Neural cell (in vitro differentiated cells): ENCODE measurements around the gene MED26. TPM values are rescaled to one million over a fixed set of nuclear protein-coding genes. Genes with fewer than 3 reads are reported as not detected.

Experiments
- H2AFZ ChIP-seq: fragments of 200-600, 300-800 bp; sonication (generic), shearing (Covaris generic); 2 replicates; pipeline ENCODE4 v1.6.0; 2014; ENCODE audit warnings: low read depth, mild to moderate bottlenecking, antibody characterized with exemption, low read length, moderate library complexity
- H3F3A ChIP-seq: fragments of 200-600 bp; shearing (Covaris generic); 2 replicates; pipeline ENCODE4 v1.6.1; 2016; ENCODE audit warnings: mild to moderate bottlenecking, moderate library complexity, mixed read lengths, antibody characterized with exemption, low read length; ENCODE audit not compliant: insufficient read depth, poor library complexity, severe bottlenecking
- H3K27ac ChIP-seq: fragments of 200-600, 300-800 bp; sonication (generic), shearing (Covaris generic); 2 replicates; pipeline ENCODE4 v1.5.1; 2014; ENCODE audit warnings: mild to moderate bottlenecking, low read length, moderate library complexity
- H3K27me3 ChIP-seq: fragments of 300-800, 200-600 bp; sonication (generic), shearing (Covaris generic); 2 replicates; pipeline ENCODE4 v1.6.0; 2014; ENCODE audit warnings: mild to moderate bottlenecking, low read depth, low read length, moderate library complexity; ENCODE audit not compliant: insufficient read depth
- H3K36me3 ChIP-seq: fragments of 300-800, 200-600 bp; sonication (generic), shearing (Covaris generic); 2 replicates; pipeline ENCODE4 v1.5.1; 2014; ENCODE audit warnings: mild to moderate bottlenecking, antibody characterized with exemption, low read length, moderate library complexity; ENCODE audit not compliant: insufficient read depth
- H3K4me2 ChIP-seq: fragments of 300-800, 200-600 bp; sonication (generic), shearing (Covaris generic); 2 replicates; pipeline ENCODE4 v1.6.0; 2014; ENCODE audit warnings: mild to moderate bottlenecking, low read length
- H3K4me3 ChIP-seq: fragments of 300-800, 200-600 bp; sonication (generic), shearing (Covaris generic); 2 replicates; pipeline ENCODE4 v1.5.1; 2014; ENCODE audit warnings: mild to moderate bottlenecking, low read length, moderate library complexity
- H3K79me2 ChIP-seq: fragments of 200-600 bp; shearing (Covaris generic); replicated peaks from 2 replicates; pipeline ENCODE4 v1.6.0; 2014; ENCODE audit warnings: mild to moderate bottlenecking, low read length, moderate library complexity; ENCODE audit not compliant: insufficient read depth
- H3K9ac ChIP-seq: fragments of 300-800, 200-600 bp; sonication (generic), shearing (Covaris generic); 2 replicates; pipeline ENCODE4 v1.6.1; 2016; ENCODE audit warnings: mild to moderate bottlenecking, low read length, mixed read lengths
- H3K9me2 ChIP-seq: fragments of 200-600 bp; shearing (Covaris generic); 2 replicates; pipeline ENCODE4 v1.6.1; 2016; ENCODE audit warnings: mild to moderate bottlenecking, low read length, mixed read lengths; ENCODE audit not compliant: insufficient read depth
- H3K9me3 ChIP-seq: fragments of 200-600, 300-800 bp; sonication (generic), shearing (Covaris generic); 2 replicates; pipeline ENCODE4 v1.6.1; 2016; ENCODE audit warnings: mild to moderate bottlenecking, mixed run types, low read length, moderate library complexity, mixed read lengths
- H4K20me1 ChIP-seq: fragments of 200-600 bp; shearing (Covaris generic); 2 replicates; pipeline ENCODE4 v1.6.1; 2016; ENCODE audit warnings: mild to moderate bottlenecking, mixed run types; ENCODE audit not compliant: insufficient read depth
- CTCF ChIP-seq: fragments of 450-650 bp; IDR thresholded peaks from 2 replicates; pipeline ENCODE4 v1.5.1; 2014; ENCODE audit warnings: antibody characterized with exemption, mild to moderate bottlenecking, moderate library complexity; ENCODE audit not compliant: poor library complexity, severe bottlenecking
- EP300 ChIP-seq: fragments of 450-650 bp; conservative IDR thresholded peaks from 2 replicates; pipeline ENCODE4 v1.6.1; 2014; ENCODE audit warnings: antibody characterized with exemption, mild to moderate bottlenecking, moderate library complexity; ENCODE audit not compliant: poor library complexity, severe bottlenecking
- EZH2 ChIP-seq: fragments of 200-600, 300-800 bp; shearing (Covaris generic), sonication (generic); IDR thresholded peaks from 2 replicates; pipeline ENCODE4 v1.6.1; 2014; ENCODE audit warnings: antibody characterized with exemption, low read length, borderline replicate concordance, mild to moderate bottlenecking; ENCODE audit not compliant: insufficient read depth, poor library complexity, severe bottlenecking
- MXI1 ChIP-seq: fragments of 450-650 bp; conservative IDR thresholded peaks from 2 replicates; pipeline ENCODE4 v1.6.1; 2014; ENCODE audit warnings: antibody characterized with exemption, mild to moderate bottlenecking; ENCODE audit not compliant: poor library complexity, severe bottlenecking
- POLR2AphosphoS5 ChIP-seq: IDR thresholded peaks from 2 replicates; pipeline ENCODE4 v1.6.1; 2012
- RAD21 ChIP-seq: fragments of 450-650 bp; conservative IDR thresholded peaks from 2 replicates; pipeline ENCODE4 v1.6.1; 2014; ENCODE audit warnings: antibody characterized with exemption, mild to moderate bottlenecking, moderate library complexity
- REST ChIP-seq: IDR thresholded peaks from 2 replicates; pipeline ENCODE4 v1.6.1; 2012; ENCODE audit warnings: borderline replicate concordance
- SMC3 ChIP-seq: fragments of 450-650 bp; conservative IDR thresholded peaks from 2 replicates; pipeline ENCODE4 v1.6.1; 2014; ENCODE audit warnings: antibody characterized with exemption, mild to moderate bottlenecking, moderate library complexity; ENCODE audit not compliant: poor library complexity
- TAF1 ChIP-seq: IDR thresholded peaks from 2 replicates; pipeline ENCODE4 v1.6.1; 2012; ENCODE audit warnings: low read depth
- polyA plus RNA-seq: library from polyadenylated mRNA; depleted of rRNA; stranded (reverse); fragments of >200 nt; gene quantifications from 2 replicates; pipeline ENCODE4 v1.2.3, GENCODE V29; 2014

MED26 gene
- polyA plus RNA-seq, 1 donor from 2014 or later: 4.2 TPM

GRCh38 chr19:16626796-16627192 lies 1.2 kb downstream of the MED26 start:
- no peaks in the 10 kb centered on the region for H3F3A ChIP-seq

GRCh38 chr19:16625163-16625958 lies 2.6 kb downstream of the MED26 start:
- no peak overlapping the region for H3K9ac ChIP-seq
- H4K20me1 ChIP-seq: peaks cover 5% of the 10 kb centered on the region
- H3F3A ChIP-seq: no peaks in the 10 kb centered on the region
- H3K4me2 ChIP-seq: no peak overlapping the region
- no peak overlapping the region for H3K27ac ChIP-seq
- peak overlapping the region; percentile 99 for H3K4me3 ChIP-seq
- no peaks in the 10 kb centered on the region for H3K27me3 ChIP-seq
- H2AFZ ChIP-seq: no peak overlapping the region
- peaks cover 59% of the 10 kb centered on the region for H3K79me2 ChIP-seq
- TF ChIP-seq EZH2 (no peak), RAD21 (no peak), REST (no peak), MXI1 (no peak), POLR2AphosphoS5 (no peak), EP300 (no peak), TAF1 (no peak), CTCF (no peak), SMC3 (no peak)
- no peaks in the 10 kb centered on the region for H3K36me3 ChIP-seq
- H3K9me3 ChIP-seq: no peaks in the 10 kb centered on the region
- H3K9me2 ChIP-seq: no peaks in the 10 kb centered on the region

More at GRCh38 chr19:16626796-16627192, 1.2 kb downstream of the MED26 start:
- Histone ChIP-seq H4K20me1 (peaks cover 5% of the 10 kb centered on the region), H3K79me2 (peaks cover 50% of the 10 kb centered on the region), H3K9me2 (no peaks in the 10 kb centered on the region), H3K27me3 (no peaks in the 10 kb centered on the region), H3K9me3 (no peaks in the 10 kb centered on the region), H3K36me3 (no peaks in the 10 kb centered on the region), H3K4me3 (peak overlapping the region; percentile 99), H3K4me2 (peak overlapping the region; percentile 73), H3K27ac (no peak overlapping the region), H2AFZ (no peak overlapping the region), H3K9ac (peak overlapping the region; percentile 82)
- TF ChIP-seq POLR2AphosphoS5: no peak
- TF ChIP-seq CTCF: no peak
- TF ChIP-seq MXI1: no peak
